ENCODE results near the gene MERTK. TPM values are rescaled to one million over a fixed set of nuclear protein-coding genes. Genes with fewer than 3 reads are reported as not detected.

MERTK gene
- total and polyA plus RNA-seq, 2 of the 13 experiments (the other 11 are each of a cell fraction or from before 2014, with no cell fraction given) = 37.3 to 44.7 TPM

GRCh38 chr2:111975053-111975552 is 76.7 kb downstream of the MERTK start (continued):
- TF ChIP-seq ISL2 (CRISPR knock-in tag; IDR thresholded peaks at IDR 0.05) = 0 out of 2 replicates have a peak, but pooled peaks have one; percentile 17
- no peak for TF ChIP-seq ZSCAN25 (CRISPR knock-in tag; IDR thresholded peaks at IDR 0.05)
- TF ChIP-seq ZNF234 (CRISPR knock-in tag; conservative IDR thresholded peaks at IDR 0.05) = no peak
- no peak for TF ChIP-seq JDP2 (CRISPR knock-in tag; IDR thresholded peaks at IDR 0.05; ENCODE audit: borderline replicate concordance)
- TF ChIP-seq KLF6 (CRISPR knock-in tag; IDR thresholded peaks at IDR 0.05) = no peak
- TF ChIP-seq BORCS8-MEF2B (CRISPR knock-in tag; IDR thresholded peaks at IDR 0.05) = no peak
- no peak for TF ChIP-seq ZNF296 (CRISPR knock-in tag; conservative IDR thresholded peaks at IDR 0.05)
- TF ChIP-seq MAFK (conservative IDR thresholded peaks at IDR 0.05 in 1 of 2, IDR thresholded peaks at IDR 0.05 in 1 of 2; ENCODE audit: low read length in 2 of 2) = no peak
- TF ChIP-seq EEA1 (CRISPR knock-in tag; IDR thresholded peaks at IDR 0.05; ENCODE audit: borderline replicate concordance) = no peak
- no peak for TF ChIP-seq ZNF556 (CRISPR knock-in tag; IDR thresholded peaks at IDR 0.05; ENCODE audit: borderline replicate concordance)
- no peak for TF ChIP-seq IKZF4 (CRISPR knock-in tag; IDR thresholded peaks at IDR 0.05; ENCODE audit: borderline replicate concordance, low read depth, not compliant biosample characterization)
- TF ChIP-seq NR2F2 (IDR thresholded peaks at IDR 0.05; ENCODE audit: borderline replicate concordance, low read depth) = no peak
- TF ChIP-seq ZNF143 (CRISPR knock-in tag; IDR thresholded peaks at IDR 0.05) = no peak
- TF ChIP-seq HMG20B (CRISPR knock-in tag; conservative IDR thresholded peaks at IDR 0.05) = 0 out of 2 replicates have a peak, but pooled peaks have one; percentile 62
- TF ChIP-seq TEAD3 (CRISPR knock-in tag; optimal IDR thresholded peaks at IDR 0.05; ENCODE audit: borderline replicate concordance) = peak; percentile 80
- no peak for TF ChIP-seq WIZ (CRISPR knock-in tag; IDR thresholded peaks at IDR 0.05)
- no peak for TF ChIP-seq ZNF674 (CRISPR knock-in tag; IDR thresholded peaks at IDR 0.05; ENCODE audit: low read depth)
- no peak for TF ChIP-seq ATF5 (CRISPR knock-in tag; IDR thresholded peaks at IDR 0.05; ENCODE audit: low read depth)
- TF ChIP-seq SOX5 (CRISPR knock-in tag; IDR thresholded peaks at IDR 0.05; ENCODE audit: borderline replicate concordance) = peak; percentile 58
- no peak for TF ChIP-seq ZNF256 (CRISPR knock-in tag; conservative IDR thresholded peaks at IDR 0.05)
- TF ChIP-seq TFDP1 (CRISPR knock-in tag; IDR thresholded peaks at IDR 0.05; ENCODE audit: borderline replicate concordance) = peak; percentile 79; the same call in 1 of the 2 replicates
- no peak for TF ChIP-seq DRAP1 (CRISPR knock-in tag; IDR thresholded peaks at IDR 0.05)
- no peak for TF ChIP-seq ZNF563 (CRISPR knock-in tag; IDR thresholded peaks at IDR 0.05)
- TF ChIP-seq ZNF343 (CRISPR knock-in tag; IDR thresholded peaks at IDR 0.05) = no peak
- TF ChIP-seq CSRNP2 (CRISPR knock-in tag; conservative IDR thresholded peaks at IDR 0.05; ENCODE audit: low read depth) = no peak
- TF ChIP-seq ZNF883 (CRISPR knock-in tag; IDR thresholded peaks at IDR 0.05; ENCODE audit: not compliant biosample characterization) = no peak
- no peak for TF ChIP-seq ARNT2 (CRISPR knock-in tag; IDR thresholded peaks at IDR 0.05; ENCODE audit: low read depth)
- TF ChIP-seq IRX3 (CRISPR knock-in tag; IDR thresholded peaks at IDR 0.05; ENCODE audit: borderline replicate concordance, low read depth) = no peak
- TF ChIP-seq MAFG (CRISPR knock-in tag; IDR thresholded peaks at IDR 0.05) = no peak
- TF ChIP-seq POLR2G (IDR thresholded peaks at IDR 0.05; ENCODE audit: low read depth, low read length) = no peak
